T-helper 17 cell (primary cell): ENCODE measurements around the gene HOXA4. TPM values are rescaled to one million over a fixed set of nuclear protein-coding genes. Genes with fewer than 3 reads are reported as not detected.

Experiments used
- ATAC-seq: fragments of 150-1000 bp; cut with Tn5 transposase; 2 replicates; pipeline ENCODE4 v1.10.0; 2021; ENCODE audit warnings: mild to moderate bottlenecking, moderate library complexity
- DNase-seq, 3 donors: peaks; one replicate each; pipeline versions ENCODE4 v3.0.0 to v3.0.0-alpha.2; 2020 to 2021
- H3K9me3 ChIP-seq: one replicate; pipeline ENCODE4 v1.7.0; 2013; ENCODE audit warnings: low read length, mild to moderate bottlenecking; ENCODE audit not compliant: control insufficient read depth, poor library complexity, severe bottlenecking
- H3K27ac Mint-ChIP-seq: one replicate; pipeline ENCODE4 v1.8.0; 2022; ENCODE audit warnings: mild to moderate bottlenecking, moderate library complexity, mixed read lengths
- H3K27me3 Mint-ChIP-seq: one replicate; pipeline ENCODE4 v1.8.0; 2022; ENCODE audit warnings: mixed read lengths
- H3K36me3 Mint-ChIP-seq: one replicate; pipeline ENCODE4 v1.8.0; 2022; ENCODE audit warnings: low read depth, mixed read lengths
- H3K4me1 Mint-ChIP-seq: one replicate; pipeline ENCODE4 v1.8.0; 2022; ENCODE audit warnings: mild to moderate bottlenecking, mixed read lengths
- H3K4me3 Mint-ChIP-seq: one replicate; pipeline ENCODE4 v1.8.0; 2022; ENCODE audit warnings: mild to moderate bottlenecking, moderate library complexity, mixed read lengths
- total RNA-seq, 4 donors: library from RNA in 2 of 4; stranded (reverse) in 2 of 4; gene quantifications; one replicate each; pipeline ENCODE4 v1.2.3 and lab custom pipeline; 2022 to 2026

The HOXA4 gene
- total RNA-seq, 2 donors from 2014 or later, result 0.26 TPM; not detected in 1

DNA sequence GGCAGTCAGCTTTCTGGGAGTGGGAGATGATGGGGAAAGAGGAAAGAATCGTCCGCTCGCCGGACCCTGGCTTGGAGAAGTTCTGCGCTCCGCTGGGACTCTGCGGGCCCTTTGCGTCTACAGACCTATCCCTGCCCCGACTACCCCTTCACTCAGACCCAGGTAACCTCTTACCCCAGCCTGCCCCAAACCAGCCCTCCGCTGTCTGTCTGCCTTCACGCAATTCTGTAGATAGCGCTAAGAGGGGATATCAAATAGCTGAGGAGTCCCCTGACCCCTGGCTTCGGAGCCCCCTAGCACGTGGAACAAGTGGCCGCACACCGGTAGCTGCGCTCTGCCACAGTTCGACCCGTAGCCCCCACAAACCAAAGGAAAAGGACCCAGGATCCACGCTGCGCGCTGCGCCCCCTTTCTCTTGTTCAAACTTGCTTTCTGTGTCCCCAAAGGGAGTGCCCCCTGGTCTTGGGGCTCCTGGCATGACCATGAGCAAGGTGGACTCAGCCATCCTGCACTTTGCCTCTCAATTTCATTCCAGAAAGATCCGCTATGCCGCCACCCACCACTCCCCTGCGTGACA, 7.0 kb downstream of the HOXA4 start:
- ATAC-seq (no peak), DNase-seq (no peak)
- peaks cover 2% of the 10 kb centered on the region for H3K9me3 ChIP-seq
- peak overlapping the region; percentile 3 for H3K4me3 Mint-ChIP-seq
- H3K36me3 Mint-ChIP-seq, result no peaks in the 10 kb centered on the region
- no peak overlapping the region for H3K27ac Mint-ChIP-seq
- peaks cover 70% of the 10 kb centered on the region for H3K27me3 Mint-ChIP-seq
- no peaks in the 10 kb centered on the region for H3K4me1 Mint-ChIP-seq

DNA sequence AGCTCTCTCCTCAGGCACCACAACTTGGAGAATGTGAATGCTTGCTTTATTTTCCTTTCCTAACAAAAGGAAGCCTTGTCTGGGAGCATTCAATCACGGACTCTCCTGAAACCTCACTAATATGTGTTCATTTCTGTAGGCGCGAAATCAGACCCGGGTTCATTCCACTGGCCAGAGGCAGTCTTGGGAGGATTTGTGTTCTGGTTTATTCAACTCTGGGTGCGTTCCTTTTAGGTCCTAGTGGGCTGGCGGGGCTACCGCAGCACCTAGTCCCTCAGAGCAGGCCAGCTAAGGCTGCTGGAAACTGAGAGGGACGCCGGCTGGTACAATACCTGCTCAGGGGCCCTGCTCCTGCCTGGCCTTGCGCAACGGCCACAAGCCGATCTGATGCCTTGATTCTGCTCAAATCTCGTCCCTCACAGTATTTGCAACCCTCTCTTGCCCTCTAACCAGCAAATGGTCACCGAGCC, 7.5 kb downstream of the HOXA4 start:
- ATAC-seq (no peak), DNase-seq (no peak)
- peaks cover 69% of the 10 kb centered on the region for H3K27me3 Mint-ChIP-seq
- H3K9me3 ChIP-seq, result peaks cover 2% of the 10 kb centered on the region
- no peak overlapping the region for H3K27ac Mint-ChIP-seq
- no peak overlapping the region for H3K4me3 Mint-ChIP-seq
- no peaks in the 10 kb centered on the region for H3K36me3 Mint-ChIP-seq
- no peaks in the 10 kb centered on the region for H3K4me1 Mint-ChIP-seq

DNA sequence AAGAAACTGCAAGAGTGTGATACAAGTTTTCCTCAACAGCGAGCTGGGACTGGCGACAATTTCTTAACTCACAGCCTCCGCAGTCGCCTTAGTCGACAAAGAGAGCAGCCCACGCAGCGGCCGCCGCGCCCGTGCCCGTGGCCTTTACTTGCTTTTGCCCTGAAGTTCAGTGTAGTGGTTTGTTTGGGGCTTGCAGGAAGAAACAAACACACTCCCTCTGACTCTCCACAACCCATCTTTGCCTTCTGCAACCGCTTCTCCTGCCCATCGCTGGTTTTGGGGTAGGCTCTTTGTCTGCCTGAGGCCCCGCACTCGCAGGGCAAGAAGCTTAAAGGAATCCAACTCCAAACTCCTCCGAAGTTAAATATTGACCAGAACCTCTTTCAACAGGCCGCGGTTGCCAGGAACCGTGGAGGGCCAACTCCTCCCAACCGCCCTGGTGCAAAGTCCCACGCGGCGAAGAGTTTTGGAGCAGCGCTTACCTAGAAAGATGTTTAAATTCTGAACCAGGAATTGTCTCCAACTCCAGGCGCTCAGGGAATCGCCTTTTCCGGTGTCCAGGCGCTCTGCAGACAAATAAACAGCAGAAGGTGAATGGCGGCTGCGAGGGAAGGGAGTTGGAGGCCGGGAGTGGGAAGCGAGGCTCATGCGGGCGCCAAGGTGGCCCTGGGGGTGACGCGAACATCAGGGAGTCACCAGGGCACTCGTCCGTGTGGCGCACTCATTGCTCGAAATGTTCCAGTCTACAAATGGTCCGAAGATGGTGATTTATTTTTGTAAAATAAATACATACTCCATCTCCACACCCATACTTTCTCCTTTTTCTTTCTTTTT, 8.3 kb downstream of the HOXA4 start:
- no peak overlapping the region for H3K4me3 Mint-ChIP-seq
- peaks cover 2% of the 10 kb centered on the region for H3K9me3 ChIP-seq
- no peak overlapping the region for H3K27ac Mint-ChIP-seq
- no peaks in the 10 kb centered on the region for H3K36me3 Mint-ChIP-seq
- no peaks in the 10 kb centered on the region for H3K4me1 Mint-ChIP-seq
- ATAC-seq (no peak), DNase-seq (no peak)
- peaks cover 66% of the 10 kb centered on the region for H3K27me3 Mint-ChIP-seq

DNA sequence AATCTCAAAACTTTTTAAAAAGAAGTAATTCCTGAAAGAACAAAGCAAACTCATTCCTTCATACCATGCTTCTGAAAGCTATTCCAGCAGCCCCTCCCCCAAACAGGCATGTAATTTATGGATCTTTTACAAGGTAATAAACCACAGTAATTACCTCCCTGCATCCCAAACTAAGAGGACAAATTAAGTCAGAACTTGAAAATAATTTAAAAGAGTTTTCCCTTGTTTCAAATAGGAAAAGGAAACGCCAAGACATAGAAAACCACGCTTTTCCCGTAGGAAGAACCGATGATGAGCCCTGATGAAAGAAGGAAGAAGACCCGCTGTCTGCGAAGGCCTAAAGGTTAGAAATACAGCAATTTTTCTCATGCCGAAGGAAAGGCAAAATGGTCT, 8.9 kb downstream of the HOXA4 start:
- Mint-ChIP-seq H3K27me3 (peaks cover 64% of the 10 kb centered on the region), H3K4me3 (no peak overlapping the region), H3K27ac (no peak overlapping the region), H3K36me3 (no peaks in the 10 kb centered on the region), H3K4me1 (no peaks in the 10 kb centered on the region)
- no peak for DNase-seq
- peaks cover 2% of the 10 kb centered on the region for H3K9me3 ChIP-seq
- ATAC-seq, result no peak

DNA sequence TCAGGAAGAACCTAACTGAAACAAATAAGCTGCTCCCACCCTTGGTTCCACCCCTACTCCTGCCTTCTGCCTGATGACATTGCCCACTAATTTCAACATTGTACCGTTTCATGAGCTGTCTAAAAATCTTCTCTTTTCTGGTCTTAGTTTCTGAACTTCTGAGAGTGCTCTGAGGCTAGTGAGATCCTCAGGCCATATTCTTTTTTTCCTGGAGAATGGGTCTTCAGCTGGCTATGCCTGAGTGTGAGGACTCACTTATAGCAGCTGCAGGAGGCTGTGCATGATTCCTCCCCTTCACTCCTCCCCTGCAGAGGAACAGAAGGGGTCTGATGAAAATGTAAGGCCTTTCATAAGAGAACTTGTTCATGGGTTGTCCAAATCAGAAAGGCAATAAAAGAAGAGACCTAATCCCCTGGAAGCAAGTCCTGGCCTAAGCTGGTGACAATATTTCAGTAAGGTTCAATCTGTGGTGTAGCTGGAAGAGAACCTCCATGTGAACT, 11.1 kb downstream of the HOXA4 start:
- ATAC-seq (no peak), DNase-seq (no peak)
- no peak overlapping the region for H3K4me3 Mint-ChIP-seq
- no peak overlapping the region for H3K27ac Mint-ChIP-seq
- peaks cover 48% of the 10 kb centered on the region for H3K27me3 Mint-ChIP-seq
- no peaks in the 10 kb centered on the region for H3K36me3 Mint-ChIP-seq
- H3K4me1 Mint-ChIP-seq, result no peaks in the 10 kb centered on the region
- H3K9me3 ChIP-seq, result no peaks in the 10 kb centered on the region

DNA sequence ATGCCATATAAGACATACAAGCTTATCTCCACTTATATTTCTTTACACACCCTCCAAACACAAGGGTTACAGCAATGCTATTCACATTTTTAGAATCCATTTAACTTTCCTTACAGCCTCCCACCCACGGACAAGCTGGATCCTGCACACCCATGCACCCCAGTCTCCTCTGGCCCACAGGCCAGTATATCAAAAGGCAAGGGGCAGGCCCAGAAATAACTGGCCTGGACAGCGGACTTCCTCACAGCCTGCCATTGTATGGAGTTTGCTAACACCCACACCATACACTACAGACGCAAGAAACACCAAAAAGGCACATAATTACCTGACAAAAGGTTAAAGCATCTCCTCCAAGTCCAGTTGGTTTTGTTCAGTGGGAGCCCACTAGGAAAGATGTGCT, 12.0 kb downstream of the HOXA4 start:
- H3K9me3 ChIP-seq, result no peaks in the 10 kb centered on the region
- ATAC-seq, result no peak
- no peak overlapping the region for H3K4me3 Mint-ChIP-seq
- no peaks in the 10 kb centered on the region for H3K4me1 Mint-ChIP-seq
- peaks cover 40% of the 10 kb centered on the region for H3K27me3 Mint-ChIP-seq
- no peaks in the 10 kb centered on the region for H3K36me3 Mint-ChIP-seq
- DNase-seq, result no peak
- H3K27ac Mint-ChIP-seq, result no peak overlapping the region

DNA sequence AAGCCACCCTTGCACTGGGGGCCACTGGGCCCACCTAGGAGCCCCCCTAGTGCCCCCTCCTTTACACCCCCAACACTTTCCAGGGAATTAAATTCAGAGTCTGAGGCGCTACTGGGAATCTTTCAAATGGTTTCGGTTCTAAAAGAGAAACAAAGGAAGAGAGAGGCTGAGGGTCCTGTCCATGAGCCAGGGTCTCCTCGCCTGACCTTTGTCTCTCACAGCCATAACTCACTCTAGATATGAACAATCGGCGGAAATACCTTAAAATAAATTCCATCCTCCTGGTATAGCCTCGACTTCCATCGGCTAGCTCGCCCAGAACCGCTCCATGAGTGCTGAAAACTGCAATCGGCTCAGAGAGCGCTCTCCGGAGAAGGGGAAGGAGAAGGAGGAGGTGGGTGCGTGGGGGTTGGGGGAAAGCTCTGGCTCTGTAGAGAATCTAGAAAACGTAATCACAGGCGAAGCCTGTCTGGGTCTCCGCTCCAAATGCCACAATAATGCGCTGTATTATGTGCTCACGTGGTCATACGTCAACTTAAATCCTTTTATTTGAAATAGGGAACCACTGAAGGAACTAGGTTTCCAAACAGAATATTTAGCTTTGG, 12.6 kb downstream of the HOXA4 start:
- Mint-ChIP-seq H3K4me3 (no peak overlapping the region), H3K27ac (no peak overlapping the region), H3K36me3 (no peaks in the 10 kb centered on the region), H3K27me3 (peaks cover 34% of the 10 kb centered on the region), H3K4me1 (no peaks in the 10 kb centered on the region)
- DNase-seq, result no peak
- no peaks in the 10 kb centered on the region for H3K9me3 ChIP-seq
- ATAC-seq, result no peak

DNA sequence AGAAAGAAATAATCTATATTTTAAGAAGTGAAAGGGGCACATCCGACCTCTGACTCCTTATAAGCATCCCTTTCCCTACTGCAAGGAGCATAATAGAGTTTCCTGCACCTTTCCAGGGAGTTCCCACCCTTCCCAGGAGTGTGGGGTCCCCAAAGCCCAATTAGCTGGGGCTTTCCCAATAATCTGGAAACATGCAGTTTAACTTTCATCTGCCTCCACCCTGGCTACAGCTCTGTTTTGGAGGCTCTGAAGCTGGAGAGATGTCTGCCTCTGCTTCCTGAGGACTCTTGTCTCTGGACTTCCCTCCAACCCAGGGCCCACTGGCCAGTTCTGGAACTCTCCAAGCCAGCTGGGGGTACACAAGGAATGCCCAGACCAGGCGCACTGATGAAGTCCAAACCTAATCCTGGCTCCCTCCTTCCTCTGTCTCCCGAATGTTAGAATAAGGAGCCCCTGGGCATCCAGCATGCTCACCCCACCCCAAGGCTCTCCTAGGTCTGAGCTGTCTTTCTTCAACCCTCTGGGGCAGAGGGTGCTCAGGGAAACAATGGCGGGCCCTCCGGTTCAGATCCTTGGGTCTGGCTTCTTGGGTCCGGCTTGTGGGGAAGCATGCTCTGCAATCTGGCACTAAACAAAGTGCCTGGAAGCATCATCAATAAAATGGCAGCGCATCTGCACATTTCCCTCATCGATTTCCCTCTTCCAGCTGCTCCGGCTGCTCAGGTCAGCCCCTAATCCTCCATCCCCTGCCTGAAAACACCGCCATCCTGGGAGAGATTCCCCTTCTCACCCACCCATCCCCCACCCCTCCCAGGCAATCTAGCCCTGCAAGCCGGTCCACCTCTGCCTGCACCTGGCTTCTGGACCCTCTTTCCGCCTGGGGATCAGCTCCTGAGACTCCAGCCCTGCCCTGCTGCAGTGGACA, 13.3 kb downstream of the HOXA4 start:
- ATAC-seq (no peak), DNase-seq (no peak)
- no peaks in the 10 kb centered on the region for H3K4me1 Mint-ChIP-seq
- no peak overlapping the region for H3K4me3 Mint-ChIP-seq
- no peaks in the 10 kb centered on the region for H3K9me3 ChIP-seq
- no peaks in the 10 kb centered on the region for H3K36me3 Mint-ChIP-seq
- no peak overlapping the region for H3K27ac Mint-ChIP-seq
- H3K27me3 Mint-ChIP-seq, result peaks cover 32% of the 10 kb centered on the region

DNA sequence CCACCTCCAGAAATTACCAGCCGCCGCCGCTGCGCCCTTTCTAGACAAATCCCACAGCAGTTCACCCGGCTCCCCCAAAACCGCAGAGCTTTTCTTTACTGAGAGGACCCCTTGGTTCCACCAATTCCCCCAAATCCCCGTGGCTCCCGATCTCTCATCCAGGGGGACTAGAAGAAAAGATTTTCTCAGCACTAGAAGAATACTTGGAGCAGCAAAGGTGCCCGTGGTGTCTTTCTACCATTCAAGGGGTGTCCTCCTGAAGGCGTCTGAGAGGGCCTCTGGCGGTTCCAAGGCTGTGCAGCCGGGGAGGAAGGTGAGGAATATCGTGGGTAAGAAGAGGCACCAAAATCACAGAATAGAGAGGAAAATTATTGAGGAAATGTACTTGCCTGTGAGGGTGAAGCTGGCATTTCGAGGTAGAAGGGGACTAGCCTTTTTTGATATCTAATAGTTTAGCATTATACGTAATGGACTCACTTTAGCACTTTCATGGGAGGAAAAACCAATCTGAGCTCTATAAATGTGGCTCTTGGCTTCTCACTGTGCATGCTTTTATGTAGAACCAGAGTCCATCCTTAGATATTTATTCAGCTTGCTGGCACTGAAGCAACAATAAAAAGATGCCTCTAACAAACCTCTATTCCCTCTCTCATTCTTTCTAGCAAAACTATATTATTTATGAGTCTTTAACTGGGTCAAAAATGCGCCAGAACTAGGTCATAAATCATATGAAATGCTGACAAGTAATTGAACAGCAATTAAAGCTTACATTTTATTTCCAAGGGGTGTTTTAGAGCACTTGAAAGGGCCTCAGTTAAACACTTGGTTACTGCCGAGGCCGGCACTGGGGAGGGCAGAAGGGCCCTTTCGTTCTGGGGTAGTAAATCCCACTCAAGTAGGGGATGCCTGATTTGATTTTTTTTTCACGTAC, 14.3 kb downstream of the HOXA4 start:
- no peak for DNase-seq
- ATAC-seq, result no peak
- Mint-ChIP-seq H3K27me3 (peaks cover 32% of the 10 kb centered on the region), H3K27ac (no peak overlapping the region), H3K36me3 (no peaks in the 10 kb centered on the region), H3K4me3 (no peak overlapping the region), H3K4me1 (no peaks in the 10 kb centered on the region)
- no peaks in the 10 kb centered on the region for H3K9me3 ChIP-seq

DNA sequence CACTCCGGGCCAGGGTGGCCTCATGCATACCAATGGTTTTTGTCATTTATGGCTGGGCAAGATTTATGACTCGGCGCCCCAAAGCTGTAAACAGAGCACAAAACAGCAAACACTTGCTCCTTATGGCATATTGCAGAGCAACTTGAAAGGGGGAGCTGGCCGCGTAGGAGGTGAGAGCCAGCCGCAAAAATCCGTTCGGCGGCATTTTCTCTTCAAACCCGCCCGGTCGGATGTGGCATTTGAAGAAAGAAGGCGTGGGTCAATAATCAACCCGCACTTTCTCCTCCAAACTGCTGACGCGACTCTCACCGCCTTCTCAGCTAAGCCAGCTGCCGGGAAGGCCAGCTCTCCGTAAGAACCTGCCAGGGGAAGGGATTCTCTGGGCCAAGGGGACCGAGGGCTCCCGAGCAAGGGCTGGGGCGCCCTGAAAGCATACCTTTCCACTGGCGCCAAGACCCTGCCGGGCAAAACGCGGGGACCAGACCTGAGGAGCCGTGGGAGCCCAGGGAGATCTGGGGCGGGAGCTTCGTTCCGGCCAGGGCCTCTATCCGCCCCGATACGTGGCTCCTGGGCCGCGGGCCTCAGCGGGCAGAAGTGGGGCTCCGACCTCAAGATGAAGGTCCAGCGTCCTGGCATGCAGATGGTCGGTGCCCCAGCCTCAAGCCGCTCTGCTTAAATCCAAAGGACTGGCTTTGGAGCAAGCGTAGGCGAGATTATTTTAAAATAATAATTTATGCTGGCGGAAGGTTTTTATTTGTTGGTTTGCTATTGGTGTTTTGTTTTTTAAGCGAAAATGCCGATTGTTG, 15.1 kb downstream of the HOXA4 start:
- H3K27ac Mint-ChIP-seq, result no peak overlapping the region
- DNase-seq (no peak), ATAC-seq (no peak)
- peaks cover 37% of the 10 kb centered on the region for H3K27me3 Mint-ChIP-seq
- no peaks in the 10 kb centered on the region for H3K4me1 Mint-ChIP-seq
- no peak overlapping the region for H3K4me3 Mint-ChIP-seq
- H3K36me3 Mint-ChIP-seq, result no peaks in the 10 kb centered on the region
- H3K9me3 ChIP-seq, result no peaks in the 10 kb centered on the region

DNA sequence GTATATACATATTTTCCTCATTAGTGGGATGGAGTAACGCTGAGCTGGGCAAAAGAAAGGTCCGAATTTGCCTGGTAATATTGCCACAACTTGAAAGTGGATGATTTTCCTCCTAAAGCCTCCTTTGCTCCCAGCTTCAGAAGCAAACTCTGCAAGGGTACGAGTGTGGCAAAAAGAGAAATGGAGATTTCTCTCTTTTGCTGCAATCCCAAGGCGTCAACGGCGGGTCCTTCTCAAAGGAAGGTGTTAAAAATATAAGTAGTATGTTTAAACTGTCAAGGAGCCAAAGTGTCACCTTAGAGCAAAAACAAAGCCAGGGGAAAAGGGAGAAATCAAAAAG, 15.7 kb downstream of the HOXA4 start:
- H3K9me3 ChIP-seq, result no peaks in the 10 kb centered on the region
- DNase-seq (no peak), ATAC-seq (no peak)
- Mint-ChIP-seq H3K27ac (no peak overlapping the region), H3K4me1 (no peaks in the 10 kb centered on the region), H3K36me3 (no peaks in the 10 kb centered on the region), H3K4me3 (no peak overlapping the region), H3K27me3 (peaks cover 34% of the 10 kb centered on the region)
